ENCODE measurements around the gene RACGAP1.
"Not testable (repeated sequence)": the region's sequence is repeated elsewhere in the genome, so short reads cannot be mapped to it uniquely, and the experiment has no call there.

Gene RACGAP1

GRCh38 chr12:50024805-50025186, 498 bp downstream of the RACGAP1 start:
- DNase-seq, result no peak

- DNase-seq, result no peak
These were observed 1.1 kb downstream of the RACGAP1 start for GRCh38 chr12:50024227-50024626.

- no peak for DNase-seq
These were observed 2.4 kb downstream of the RACGAP1 start for GRCh38 chr12:50022903-50023302.

- no peak for DNase-seq
These were observed 4.3 kb downstream of the RACGAP1 start for GRCh38 chr12:50021031-50021430.

GRCh38 chr12:50019524-50019923, 5.8 kb downstream of the RACGAP1 start:
- DNase-seq, result no peak

- DNase-seq, result no peak
These were observed 6.3 kb downstream of the RACGAP1 start for GRCh38 chr12:50018968-50019367.

GRCh38 chr12:50018154-50018553, 7.1 kb downstream of the RACGAP1 start:
- DNase-seq, result no peak

- no peak for DNase-seq
These were observed 7.7 kb downstream of the RACGAP1 start for GRCh38 chr12:50017641-50018040.

GRCh38 chr12:50016501-50017475, 8.5 kb downstream of the RACGAP1 start:
- no peak for DNase-seq

- no peak for DNase-seq
These were observed 11.0 kb downstream of the RACGAP1 start for GRCh38 chr12:50014342-50014741.

GRCh38 chr12:50013361-50014147, 11.7 kb downstream of the RACGAP1 start:
- no peak for DNase-seq

- no peak for DNase-seq
These were observed 18.4 kb downstream of the RACGAP1 start for GRCh38 chr12:50006754-50007442.

GRCh38 chr12:50006280-50006679, 19.0 kb downstream of the RACGAP1 start:
- no peak for DNase-seq

- DNase-seq, result no peak
These were observed 20.1 kb downstream of the RACGAP1 start for GRCh38 chr12:50005175-50005574.

- DNase-seq, result no peak
These were observed 20.6 kb downstream of the RACGAP1 start for GRCh38 chr12:50004696-50005095.

GRCh38 chr12:50003595-50003994, 21.7 kb downstream of the RACGAP1 start:
- DNase-seq, result no peak

GRCh38 chr12:49998453-49998852, 26.8 kb downstream of the RACGAP1 start:
- DNase-seq, result no peak

GRCh38 chr12:49990273-49990672, 35.0 kb downstream of the RACGAP1 start:
- no peak for DNase-seq

GRCh38 chr12:49989400-49989799, 35.9 kb downstream of the RACGAP1 start:
- not testable (repeated sequence) for DNase-seq

- DNase-seq, result no peak
These were observed 37.5 kb downstream of the RACGAP1 start for GRCh38 chr12:49987625-49988303.

GRCh38 chr12:49986476-49986875, 38.8 kb downstream of the RACGAP1 start:
- not testable (repeated sequence) for DNase-seq

GRCh38 chr12:49985981-49986380, 39.3 kb downstream of the RACGAP1 start:
- no peak for DNase-seq

Measured in stimulated activated CD4-positive, alpha-beta T cell treated with anti-CD3 and anti-CD28 coated beads, Interleukin-2, amount 100 ng/mL, for 48 hours (primary cell).